ENCODE measurements around the gene DNAJB6. TPM values are rescaled to one million over a fixed set of nuclear protein-coding genes. Genes with fewer than 3 reads are reported as not detected.

Gene DNAJB6
- total and polyA plus RNA-seq, 2 donors (not counting 3 experiments of a cell fraction or from before 2014, with no cell fraction given) = 69.6 to 135 TPM

GRCh38 chr7:157462419-157462771 lies 125.6 kb downstream of the DNAJB6 start:
- Histone ChIP-seq H3K27ac (ENCODE audit: insufficient read depth, low read depth, low read length) (no peak overlapping the region), H3K9me1 (replicated peaks; ENCODE audit: control insufficient read depth, extremely low read depth, insufficient read depth, low read length) (no peaks in the 10 kb centered on the region), H2AFZ (ENCODE audit: low read depth, low read length) (no peak overlapping the region), H3K27me3 (ENCODE audit: control insufficient read depth in 2 of 2, insufficient read depth in 2 of 2, low read length in 2 of 2) (no peaks in the 10 kb centered on the region), H3K4me2 (ENCODE audit: insufficient read depth, low read length) (no peak overlapping the region), H3K36me3 (ENCODE audit: control insufficient read depth in 2 of 2, extremely low read depth in 1 of 2, insufficient read depth in 2 of 2, low read length in 2 of 2) (no peaks in the 10 kb centered on the region), H3K9me3 (replicated peaks; ENCODE audit: control insufficient read depth, insufficient read depth, low read length) (no peaks in the 10 kb centered on the region), H4K20me1 (replicated peaks; ENCODE audit: control insufficient read depth, extremely low read depth, insufficient read depth, low read length) (no peaks in the 10 kb centered on the region), H3K4me3 (replicated peaks in 1 of 3; ENCODE audit: insufficient read depth in 1 of 3, low read depth in 1 of 3, low read length in 3 of 3) (no peak overlapping the region), H3K9ac (replicated peaks; ENCODE audit: extremely low read depth, insufficient read depth, low read length) (no peak overlapping the region), H3K4me1 (ENCODE audit: control insufficient read depth, extremely low read depth, insufficient read depth, low read length) (no peaks in the 10 kb centered on the region), H3K79me2 (ENCODE audit: control insufficient read depth, insufficient read depth, low read length) (no peaks in the 10 kb centered on the region)
- FAIRE-seq (no peak), DNase-seq (ENCODE audit: low read depth, low spot score) (no peak)
- no TSS peak for BruUV-seq (replicated peaks)
- TF ChIP-seq CTCF (IDR thresholded peaks at IDR 0.05; ENCODE audit: extremely low read depth in 1 of 2, insufficient read depth in 1 of 2, low read depth in 1 of 2, low read length in 2 of 2) (no peak), FOS (IDR thresholded peaks at IDR 0.05; ENCODE audit: borderline replicate concordance, insufficient read depth, low read length) (no peak), MAX (IDR thresholded peaks at IDR 0.05; ENCODE audit: insufficient read depth, insufficient read length) (no peak), POLR2A (IDR thresholded peaks at IDR 0.05; ENCODE audit: low read depth, low read length) (no peak), JUN (IDR thresholded peaks at IDR 0.05; ENCODE audit: borderline replicate concordance, insufficient read depth, insufficient read length, low read depth) (no peak), GATA2 (IDR thresholded peaks at IDR 0.05; ENCODE audit: insufficient read depth, insufficient read length, low read depth, low read length) (no peak), EZH2 (IDR thresholded peaks at IDR 0.05; ENCODE audit: borderline replicate concordance, low read depth, low read length, severe bottlenecking) (no peak), MYC (IDR thresholded peaks at IDR 0.05; ENCODE audit: low read depth, low read length) (no peak), POLR2AphosphoS5 (IDR thresholded peaks at IDR 0.05; ENCODE audit: insufficient read depth, low read depth, low read length) (no peak)
- POLR2A ChIA-PET = no interaction called here
- CTCF ChIA-PET = no interaction called here
- dilution Hi-C loops (cut with MboI; ENCODE audit: extremely low pct_ligation_motif_present, low sequenced_read_pairs) = no loop called here
- intact Hi-C loops (cut with micrococcal nuclease) = no loop called here
